GM20000 (cell line): ENCODE data around the gene CCNF.
A peak's percentile ranks its signal among the peaks of the same experiment; 100 is the strongest.

Experiments
- DNase-seq: peaks from one replicate; pipeline ENCODE4 v3.0.0; 2012; ENCODE audit warnings: low spot score
- CTCF ChIP-seq: IDR thresholded peaks from 2 replicates; pipeline ENCODE4 v1.5.1; 2012; ENCODE audit warnings: mild to moderate bottlenecking, control low read depth; ENCODE audit errors: extremely low read depth, missing control alignments

Gene CCNF

GRCh38 chr16:2467528-2468232, 38.4 kb downstream of the CCNF start:
- DNase-seq, result peak; percentile 76
- no peak for TF ChIP-seq CTCF

- peak; percentile 77 for DNase-seq
- TF ChIP-seq CTCF, result no peak
These were observed 39.0 kb downstream of the CCNF start for GRCh38 chr16:2468233-2468724.

GRCh38 chr16:2468725-2469398, 39.6 kb downstream of the CCNF start:
- no peak for TF ChIP-seq CTCF
- peak; percentile 86 for DNase-seq

- peak; percentile 55 for DNase-seq
- TF ChIP-seq CTCF, result no peak
These were observed 40.4 kb downstream of the CCNF start for GRCh38 chr16:2469399-2470233.

GRCh38 chr16:2470234-2470601, 41.0 kb downstream of the CCNF start:
- no peak for DNase-seq
- no peak for TF ChIP-seq CTCF

GRCh38 chr16:2470603-2471015, 41.4 kb downstream of the CCNF start:
- no peak for TF ChIP-seq CTCF
- no peak for DNase-seq

- no peak for TF ChIP-seq CTCF
- peak; percentile 70 for DNase-seq
These were observed 41.9 kb downstream of the CCNF start, which contains the start of gene NTN3 for GRCh38 chr16:2471016-2471652. NTN3 (plus strand) TSS chr16:2471297; CDS start chr16:2471702, 405 bp downstream.
